Heart left ventricle (tissue), 16 donors: ENCODE data around the gene RAB20. TPM values are rescaled to one million over a fixed set of nuclear protein-coding genes. Genes with fewer than 3 reads are reported as not detected.

ENCODE experiments used
- ATAC-seq, 4 donors: fragments of 200-7000 bp; cut with Tn5 transposase; one replicate each; pipeline ENCODE4 v1.9.1; 2020 to 2022; ENCODE audit warnings: moderate library complexity in 4 of 4, mild to moderate bottlenecking in 3 of 4, moderate number of reproducible peaks in 1 of 4
- DNase-seq, 5 donors: peaks; one replicate each; pipeline ENCODE4 v3.0.0-alpha.2; 2020
- H3K27ac ChIP-seq, 12 donors: fragments of 200-600 bp; sonication (generic) in 4 of 12; one replicate each; pipeline versions ENCODE4 v1.5.0 to v1.8.0; 2016 to 2022; ENCODE audit warnings: mild to moderate bottlenecking in 2 of 12
- H3K27me3 ChIP-seq, 9 donors: fragments of 200-600 bp; sonication (generic) in 2 of 9; one replicate each; pipeline versions ENCODE4 v1.5.1 to v1.8.0; 2016 to 2022; ENCODE audit warnings: mild to moderate bottlenecking in 3 of 9
- H3K36me3 ChIP-seq, 9 donors: fragments of 200-600 bp; sonication (generic) in 2 of 9; one replicate each; pipeline versions ENCODE4 v1.5.0 to v1.8.0; 2018 to 2022; ENCODE audit warnings: mild to moderate bottlenecking in 2 of 9
- H3K4me1 ChIP-seq, 12 donors: fragments of 200-600 bp; sonication (generic) in 4 of 12; one replicate each; pipeline versions ENCODE4 v1.5.0 to v1.8.0; 2016 to 2022; ENCODE audit warnings: mild to moderate bottlenecking in 3 of 12
- H3K4me3 ChIP-seq, 12 donors: fragments of 200-600 bp; sonication (generic) in 4 of 12; one replicate each; pipeline versions ENCODE4 v1.5.0 to v1.8.0; 2017 to 2022; ENCODE audit warnings: mild to moderate bottlenecking in 9 of 12, moderate library complexity in 4 of 12
- H3K9me3 ChIP-seq, 12 donors: fragments of 200-600 bp; sonication (generic) in 4 of 12; one replicate each; pipeline versions ENCODE4 v1.5.0 to v1.8.0; 2016 to 2022; ENCODE audit warnings: mild to moderate bottlenecking in 1 of 12
- CTCF ChIP-seq, 12 donors: fragments of 200-600 bp; sonication (generic) in 4 of 12; IDR thresholded peaks; one replicate each; pipeline versions ENCODE4 v1.5.0 to v1.8.0; 2018 to 2022; ENCODE audit warnings: antibody characterized with exemption in 12 of 12, mild to moderate bottlenecking in 5 of 12
- POLR2A ChIP-seq, 2 donors: fragments of 450-650 bp; IDR thresholded peaks; one replicate each; pipeline ENCODE4 v1.6.1; 2017; ENCODE audit warnings: antibody characterized with exemption in 2 of 2, mild to moderate bottlenecking in 2 of 2, moderate library complexity in 2 of 2
- WGBS, 4 donors: extraction: QIAGEN DNeasy Blood & Tissue Kit in 2 of 4; methylation state at CpG; one replicate each; pipeline versions ENCODE4 v1.1.5 to v1.1.7; 2013 to 2018; 5-methylcytosine and 5-hydroxymethylcytosine counted together
- intact Hi-C, 10 donors: fragments of 100-400 bp; cut with DNase I; formaldehyde crosslinking; loops; one replicate each; pipeline versions ENCODE4 v1.11.1 to v1.14.2; 2022
- polyA plus RNA-seq, 2 donors: library from polyadenylated mRNA; stranded (reverse); fragments of 200-250 nt; gene quantifications; one replicate each; pipeline ENCODE4 v1.2.3, GENCODE V29; 2013
- total RNA-seq, 9 donors: library from RNA; depleted of rRNA in 2 of 9; stranded (reverse); fragments of >200 nt in 2 of 9; fragmentation: NEBNext Ultra II Directional in 3 of 9; extraction: Animal tissue kit (Norgen Biotek cat#: 25700) in 3 of 9; gene quantifications; one replicate each; pipeline versions ENCODE4 v1.1.0 to v1.2.4, GENCODE V29; 2016 to 2023
- donor health status: ischemic (EF 13 %, LVEDD 7.1; RV severe dilation, severe dysfunction).
- donor health status: healthy with polysubstance abuse.
- donor health status: DM: no; HTN: yes; CAD: no.
- donor health status: DM: no; HTN: no; CAD: no.
- donor health status: ischemic (EF 25% LVEDD 6.9; RV normal size, moderate dysfunction).
- donor health status: ischemic (EF 25% LVEDD 5.7; RV mildly dilated, moderate dysfunction).
- donor health status: healthy.
- donor health status: DM: yes; HTN: yes; CAD: no.
- donor health status: ischemic (EF 35%, LVEDD 5.7; RV mildly dilated, moderate dysfunction).
- donor health status: nonischemic (EF 11% LVEDD 7.7; RV severe dilation, severe dysfunction).
- donor health status: DM: yes; HTN: yes; CAD: no.
- donor health status: PGD.
- donor health status: ischemic (EF 29% LVEDD 5.4; RV normal size, mild dysfunction).
- donor health status: nonischemic (EF 23%, LVEDD 6.1; RV moderate dilation, normal function).

RAB20 gene
- total and polyA plus RNA-seq, 11 donors = 5.5 to 30.2 (median 13.7) TPM

- TF ChIP-seq CTCF (IDR thresholded peaks at IDR 0.05) (no peak), POLR2A (IDR thresholded peaks at IDR 0.05) (no peak)
- peak overlapping the region in 3 of 12 donors; percentile 3 to 35 (median 25) for H3K27ac ChIP-seq
- WGBS, 4 donors = 60 to 65% (median 63%) methylated on average over 11 of the region's 11 CpGs
- no peaks in the 10 kb centered on the region for H3K9me3 ChIP-seq
- no peak for DNase-seq
- ATAC-seq = no peak
- H3K27me3 ChIP-seq = no peaks in the 10 kb centered on the region
- peaks cover 0 to 39% (median 22%) of the 10 kb centered on the region in 12 donors for H3K4me1 ChIP-seq
- H3K4me3 ChIP-seq = no peak overlapping the region
- peaks cover 0 to 10% (median 0%) of the 10 kb centered on the region in 9 donors for H3K36me3 ChIP-seq
- intact Hi-C loops = loop anchor here in 3 of 10 donors (10.0 kb wide), 3 partner anchors 86 to 336 kb away; no protein-coding TSS in a partner anchor
Observed at GRCh38 chr13:110551284-110551683, 10.2 kb downstream of the RAB20 start.

- ATAC-seq (no peak), DNase-seq (no peak)
- intact Hi-C loops = loop anchor here in 4 of 10 donors (5.0 to 10.0 kb wide), 4 partner anchors 82 to 335 kb away; no protein-coding TSS in a partner anchor
- no peak overlapping the region for H3K4me3 ChIP-seq
- no peaks in the 10 kb centered on the region for H3K9me3 ChIP-seq
- peaks cover 0 to 39% (median 24%) of the 10 kb centered on the region in 12 donors for H3K4me1 ChIP-seq
- TF ChIP-seq POLR2A (IDR thresholded peaks at IDR 0.05) (no peak), CTCF (IDR thresholded peaks at IDR 0.05) (no peak)
- H3K36me3 ChIP-seq = peaks cover 0 to 3% (median 0%) of the 10 kb centered on the region in 9 donors
- no peaks in the 10 kb centered on the region for H3K27me3 ChIP-seq
- 95 to 98% (median 97%) methylated on average over 11 of the region's 11 CpGs for WGBS, 4 donors
- no peak overlapping the region for H3K27ac ChIP-seq
Observed at GRCh38 chr13:110549795-110550160, 11.7 kb downstream of the RAB20 start.

GRCh38 chr13:110548891-110549794 is 12.4 kb downstream of the RAB20 start:
- WGBS, 4 donors = 78 to 92% (median 87%) methylated on average over 7 of the region's 7 CpGs
- TF ChIP-seq CTCF (IDR thresholded peaks at IDR 0.05) (no peak), POLR2A (IDR thresholded peaks at IDR 0.05) (no peak)

GRCh38 chr13:110546926-110547325 is 14.6 kb downstream of the RAB20 start:
- Histone ChIP-seq H3K4me3 (no peak overlapping the region), H3K27ac (peak overlapping the region in 11 of 12 donors; percentile 29 to 82 (median 48))
- intact Hi-C loops = loop anchor here in 1 of 10 donors (5.0 kb wide), 1 partner anchor 80 kb away; no protein-coding TSS in a partner anchor

More at GRCh38 chr13:110548891-110549794, 12.4 kb downstream of the RAB20 start:
- H3K27ac ChIP-seq = peak overlapping the region in 1 of 12 donors; percentile 9
- ATAC-seq = no peak
- no peaks in the 10 kb centered on the region for H3K9me3 ChIP-seq
- peaks cover 0 to 37% (median 23%) of the 10 kb centered on the region in 12 donors for H3K4me1 ChIP-seq
- H3K36me3 ChIP-seq = no peaks in the 10 kb centered on the region
- DNase-seq = no peak
- intact Hi-C loops = loop anchor here in 1 of 10 donors (5.0 kb wide), 1 partner anchor 82 kb away; no protein-coding TSS in a partner anchor
- no peaks in the 10 kb centered on the region for H3K27me3 ChIP-seq
- no peak overlapping the region for H3K4me3 ChIP-seq

More at GRCh38 chr13:110546926-110547325, 14.6 kb downstream of the RAB20 start:
- H3K4me1 ChIP-seq = peaks cover 0 to 47% (median 26%) of the 10 kb centered on the region in 12 donors
- H3K9me3 ChIP-seq = no peaks in the 10 kb centered on the region
- H3K27me3 ChIP-seq = no peaks in the 10 kb centered on the region
- 37 to 62% (median 49%) methylated on average over 10 to 14 of the region's 14 CpGs for WGBS, 4 donors
- peaks cover 0 to 14% (median 0%) of the 10 kb centered on the region in 9 donors for H3K36me3 ChIP-seq
- ATAC-seq (peak; percentile 76 to 92 (median 89)), DNase-seq (peak; percentile 85 to 94 (median 87))
- no peak for TF ChIP-seq POLR2A (IDR thresholded peaks at IDR 0.05)
